ENCODE data around the gene FBLN1.

- TF ChIP-seq CTCF (IDR thresholded peaks at IDR 0.05; ENCODE audit: insufficient read depth, low read length, poor library complexity, severe bottlenecking), result no peak
- no peak for TF ChIP-seq EZH2phosphoT487 (conservative IDR thresholded peaks at IDR 0.05; ENCODE audit: low read length)
Measured at GRCh38 chr22:45639747-45640102, 137.0 kb downstream of the FBLN1 start.
